NCI-H526 treated with DMSO at 0.1 percent for 48 hours (cell line): ENCODE data around the gene ANO3.

ENCODE experiments used
- DNase-seq: peaks from one replicate; lab custom pipeline; 2025; lab: John Stamatoyannopoulos, UW

ANO3 gene

GRCh38 chr11:26710489-26710888 is 378.6 kb downstream of the ANO3 start:
- peak; percentile 16 for DNase-seq

DNA sequence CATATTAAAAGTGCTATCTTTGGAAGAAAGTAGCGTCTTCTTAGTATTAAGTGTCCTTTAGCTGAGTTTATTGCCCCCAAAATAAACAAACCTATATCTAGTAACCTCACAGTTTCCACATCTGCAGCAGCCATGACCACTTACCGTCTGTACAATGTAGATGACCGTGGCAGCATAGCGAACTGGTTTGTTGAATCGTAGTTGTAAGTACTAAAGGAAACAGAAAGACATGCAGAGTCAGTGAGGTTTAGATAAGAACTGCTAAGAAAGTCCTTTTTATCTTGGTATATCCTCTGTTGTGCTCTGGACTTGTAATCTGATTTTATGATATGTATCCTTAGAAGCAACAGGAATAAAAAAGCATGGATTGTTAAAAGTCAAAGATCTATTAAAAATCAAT is 380.6 kb downstream of the ANO3 start:
- no peak for DNase-seq
